ENCODE measurements around the gene EDC3. TPM values are rescaled to one million over a fixed set of nuclear protein-coding genes. Genes with fewer than 3 reads are reported as not detected.

The EDC3 gene
- total RNA-seq, 1 donor from 2014 or later = 58.4 TPM

GRCh38 chr15:74657846-74658245 is 38.0 kb downstream of the EDC3 start:
- peaks cover 7% of the 10 kb centered on the region for H3K36me3 Mint-ChIP-seq (ENCODE audit: low read depth)
- H3K4me3 Mint-ChIP-seq = no peak overlapping the region
- peaks cover 34% of the 10 kb centered on the region for H3K4me1 Mint-ChIP-seq (ENCODE audit: low read depth)
- H3K27ac Mint-ChIP-seq = no peak overlapping the region
- no peak for DNase-seq (ENCODE audit: low spot score)
- H3K27me3 Mint-ChIP-seq (ENCODE audit: insufficient read depth) = no peaks in the 10 kb centered on the region
- intact Hi-C loops (cut with micrococcal nuclease) = no loop called here
- no peaks in the 10 kb centered on the region for H3K9me3 Mint-ChIP-seq

DNA sequence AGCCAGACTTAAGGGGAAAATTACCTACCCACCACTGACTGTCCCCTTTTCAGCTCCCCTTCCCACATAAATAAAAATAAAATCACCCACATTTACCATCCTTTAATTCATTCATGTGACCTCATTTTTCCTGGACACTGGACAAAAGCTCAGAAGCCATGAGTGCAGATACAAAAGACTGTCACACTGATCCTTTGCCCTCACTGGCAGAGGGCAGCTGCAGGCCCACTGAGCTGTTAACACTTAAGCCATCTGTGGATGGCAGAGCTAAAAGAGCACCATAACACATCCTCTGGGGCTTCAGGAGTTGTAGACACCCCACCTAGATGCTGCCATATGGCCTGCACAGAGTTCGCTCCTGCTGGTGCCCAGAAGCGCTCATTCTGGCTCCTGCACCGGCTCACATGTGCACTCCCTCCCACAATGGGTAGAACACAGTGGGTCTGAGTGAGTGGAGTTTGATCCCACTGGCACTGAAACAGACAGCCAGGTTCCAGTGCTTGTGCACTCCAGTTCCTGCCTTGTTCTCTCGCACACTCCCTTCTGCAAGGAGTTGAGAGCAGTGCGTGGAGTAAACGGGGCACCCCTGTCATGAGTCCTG is 38.8 kb downstream of the EDC3 start:
- no peak overlapping the region for H3K4me3 Mint-ChIP-seq
- no peak overlapping the region for H3K27ac Mint-ChIP-seq
- H3K36me3 Mint-ChIP-seq (ENCODE audit: low read depth) = peaks cover 6% of the 10 kb centered on the region
- H3K9me3 Mint-ChIP-seq = no peaks in the 10 kb centered on the region
- intact Hi-C loops (cut with micrococcal nuclease) = no loop called here
- no peaks in the 10 kb centered on the region for H3K27me3 Mint-ChIP-seq (ENCODE audit: insufficient read depth)
- DNase-seq (ENCODE audit: low spot score) = no peak
- peaks cover 34% of the 10 kb centered on the region for H3K4me1 Mint-ChIP-seq (ENCODE audit: low read depth)

GRCh38 chr15:74655424-74655823 is 40.4 kb downstream of the EDC3 start:
- peaks cover 34% of the 10 kb centered on the region for H3K4me1 Mint-ChIP-seq (ENCODE audit: low read depth)
- intact Hi-C loops (cut with micrococcal nuclease) = no loop called here
- no peaks in the 10 kb centered on the region for H3K9me3 Mint-ChIP-seq
- H3K36me3 Mint-ChIP-seq (ENCODE audit: low read depth) = peaks cover 6% of the 10 kb centered on the region
- no peak for DNase-seq (ENCODE audit: low spot score)
- no peak overlapping the region for H3K27ac Mint-ChIP-seq
- H3K4me3 Mint-ChIP-seq = no peak overlapping the region
- no peaks in the 10 kb centered on the region for H3K27me3 Mint-ChIP-seq (ENCODE audit: insufficient read depth)

DNA sequence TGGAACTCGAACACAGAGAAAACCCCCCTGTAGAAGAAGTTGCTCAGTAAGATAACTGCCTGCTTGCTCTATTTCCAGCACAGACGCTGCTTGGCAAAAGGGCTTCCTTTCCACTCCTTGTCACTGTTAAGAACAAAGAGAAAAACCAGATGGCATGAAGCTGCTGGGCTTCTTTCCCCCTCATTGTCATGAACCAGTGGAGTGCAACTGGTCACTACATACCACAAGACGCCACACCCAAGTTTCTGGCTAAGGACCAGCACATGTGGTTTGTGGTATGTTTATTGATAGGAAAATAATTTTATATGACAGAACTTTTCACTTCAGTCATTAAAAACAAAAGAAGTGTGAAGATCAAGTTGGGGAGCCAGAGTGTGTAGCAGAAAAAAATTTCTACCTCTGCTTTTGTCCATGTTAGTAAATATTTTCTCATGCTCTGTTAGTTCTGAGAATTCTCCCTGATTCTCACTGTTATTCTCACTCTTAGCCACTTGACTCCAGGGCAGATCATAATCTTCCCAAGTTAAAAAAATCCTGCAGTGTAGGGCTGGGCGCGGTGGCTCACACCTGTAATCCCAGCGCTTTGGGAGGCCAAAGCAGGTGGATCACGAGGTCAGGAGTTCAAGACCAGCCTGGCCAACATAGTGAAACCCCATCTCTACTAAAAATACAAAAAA is 42.3 kb downstream of the EDC3 start:
- H3K4me3 Mint-ChIP-seq = no peak overlapping the region
- H3K36me3 Mint-ChIP-seq (ENCODE audit: low read depth) = peaks cover 9% of the 10 kb centered on the region
- DNase-seq (ENCODE audit: low spot score) = no peak
- H3K27me3 Mint-ChIP-seq (ENCODE audit: insufficient read depth) = no peaks in the 10 kb centered on the region
- intact Hi-C loops (cut with micrococcal nuclease) = no loop called here
- H3K9me3 Mint-ChIP-seq = no peaks in the 10 kb centered on the region
- peak overlapping the region; percentile 40 for H3K27ac Mint-ChIP-seq
- H3K4me1 Mint-ChIP-seq (ENCODE audit: low read depth) = peaks cover 34% of the 10 kb centered on the region

DNA sequence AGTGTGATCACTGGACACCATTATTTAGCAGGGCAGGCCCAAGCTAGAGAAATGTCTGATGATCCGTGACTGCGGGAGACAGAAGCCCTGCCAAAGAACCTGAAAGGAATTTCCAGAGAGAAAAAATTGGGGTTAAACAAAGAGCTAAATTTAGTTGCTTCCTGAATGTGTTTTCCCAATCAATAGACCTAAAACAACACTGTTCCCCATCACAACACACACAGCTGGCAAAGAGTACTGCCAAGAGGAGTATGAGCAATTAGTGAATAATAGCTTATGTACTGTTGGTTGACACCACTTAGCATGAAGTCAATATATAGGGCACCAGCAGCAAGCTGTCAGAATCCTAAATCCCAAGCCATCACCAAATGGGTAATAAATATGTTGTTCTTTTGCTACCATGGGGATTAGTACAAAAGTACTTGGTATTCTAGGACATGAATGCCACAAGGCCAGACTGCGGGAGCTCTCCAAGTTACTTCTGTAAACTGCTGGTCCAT is 44.5 kb downstream of the EDC3 start:
- no peaks in the 10 kb centered on the region for H3K9me3 Mint-ChIP-seq
- no peak overlapping the region for H3K4me3 Mint-ChIP-seq
- H3K4me1 Mint-ChIP-seq (ENCODE audit: low read depth) = peaks cover 13% of the 10 kb centered on the region
- H3K27ac Mint-ChIP-seq = no peak overlapping the region
- intact Hi-C loops (cut with micrococcal nuclease) = no loop called here
- no peaks in the 10 kb centered on the region for H3K27me3 Mint-ChIP-seq (ENCODE audit: insufficient read depth)
- peaks cover 12% of the 10 kb centered on the region for H3K36me3 Mint-ChIP-seq (ENCODE audit: low read depth)
- DNase-seq (ENCODE audit: low spot score) = no peak

DNA sequence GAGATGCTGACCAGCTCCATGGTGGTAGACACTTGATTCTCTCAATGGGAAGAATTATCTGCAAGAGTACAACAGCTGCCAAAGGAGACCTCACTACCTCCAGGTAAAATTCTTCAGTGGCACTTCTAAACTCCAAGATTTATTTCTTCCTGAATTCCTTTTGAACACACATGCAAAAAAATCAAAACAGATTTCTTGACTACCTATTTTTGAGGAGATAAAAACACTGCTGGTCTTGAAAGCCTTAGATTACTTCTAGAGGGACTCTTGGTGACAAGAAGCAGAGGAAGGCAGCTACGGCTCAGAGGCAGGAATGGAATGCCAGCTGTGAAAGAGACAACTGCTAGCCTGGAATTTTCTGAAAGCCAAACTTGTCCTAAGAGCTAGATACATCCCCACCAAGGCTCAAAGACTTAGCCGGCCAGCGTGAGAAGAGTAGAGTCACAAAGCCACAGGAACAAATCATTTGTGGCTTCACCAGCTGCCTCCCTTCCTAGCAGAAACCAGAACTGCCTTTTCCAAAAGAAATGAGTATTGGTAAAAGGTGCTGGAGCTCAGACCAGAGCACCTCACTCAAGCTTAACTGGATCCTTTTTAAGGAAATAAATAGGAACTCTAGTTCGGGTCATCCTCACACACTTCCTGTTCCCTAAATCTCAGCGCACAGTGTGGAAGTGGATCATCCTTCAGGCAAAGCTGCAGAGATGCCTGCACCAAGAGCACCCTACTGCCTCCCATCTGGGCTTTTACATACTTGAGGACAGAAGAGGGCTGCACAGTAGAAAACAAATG is 47.6 kb downstream of the EDC3 start:
- Mint-ChIP-seq H3K9me3 (no peaks in the 10 kb centered on the region), H3K4me3 (no peak overlapping the region), H3K36me3 (ENCODE audit: low read depth) (peaks cover 10% of the 10 kb centered on the region), H3K27ac (no peak overlapping the region), H3K4me1 (ENCODE audit: low read depth) (no peaks in the 10 kb centered on the region), H3K27me3 (ENCODE audit: insufficient read depth) (no peaks in the 10 kb centered on the region)
- no peak for DNase-seq (ENCODE audit: low spot score)
- intact Hi-C loops (cut with micrococcal nuclease) = no loop called here

DNA sequence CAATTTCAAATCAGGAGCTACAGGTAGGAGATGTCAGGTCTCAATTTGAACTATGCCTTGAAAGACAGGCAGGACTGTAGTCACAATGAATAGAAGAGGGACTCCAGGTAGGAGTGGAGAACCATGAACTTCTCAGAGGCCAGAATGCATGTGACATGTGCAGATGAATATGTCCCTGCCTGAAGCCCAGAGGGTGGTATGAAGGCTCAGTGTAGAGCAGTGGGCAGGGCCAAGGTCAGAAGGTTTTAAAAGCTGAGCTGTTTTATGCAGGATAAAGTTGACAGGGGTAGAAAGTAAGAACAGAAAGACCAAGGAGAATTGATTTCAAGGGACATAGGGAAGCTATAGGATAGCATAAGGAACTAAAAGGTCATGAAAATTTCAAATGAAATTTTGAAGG is 49.3 kb downstream of the EDC3 start:
- Mint-ChIP-seq H3K27ac (no peak overlapping the region), H3K36me3 (ENCODE audit: low read depth) (peaks cover 12% of the 10 kb centered on the region), H3K27me3 (ENCODE audit: insufficient read depth) (no peaks in the 10 kb centered on the region), H3K9me3 (no peaks in the 10 kb centered on the region), H3K4me1 (ENCODE audit: low read depth) (peaks cover 9% of the 10 kb centered on the region), H3K4me3 (no peak overlapping the region)
- intact Hi-C loops (cut with micrococcal nuclease) = no loop called here
- no peak for DNase-seq (ENCODE audit: low spot score)

DNA sequence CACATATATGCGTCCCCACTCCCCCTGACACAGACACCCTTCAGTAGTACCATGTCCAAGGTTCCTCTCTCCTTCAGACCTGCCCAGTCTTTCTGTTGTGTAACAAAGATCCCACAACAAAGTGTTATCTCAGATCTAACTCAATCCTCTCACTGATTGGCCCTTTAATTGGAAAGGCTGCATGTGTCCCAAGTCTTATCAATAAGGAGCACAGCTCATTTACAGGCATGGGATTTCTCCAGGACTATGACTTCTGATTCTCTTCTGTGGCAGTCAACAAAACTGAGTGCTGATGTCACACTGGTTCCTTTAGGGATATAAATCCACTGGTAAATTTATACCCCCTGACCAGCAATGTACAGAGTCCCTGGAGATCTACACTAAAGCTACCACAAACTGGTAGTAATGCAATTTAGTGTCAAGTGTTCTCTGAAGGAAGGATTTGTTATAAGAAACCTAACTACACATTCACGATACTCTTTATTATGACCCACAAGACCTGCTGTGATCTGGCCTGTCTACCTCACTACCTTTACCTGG is 52.1 kb downstream of the EDC3 start:
- H3K27ac Mint-ChIP-seq = no peak overlapping the region
- H3K4me3 Mint-ChIP-seq = no peak overlapping the region
- H3K4me1 Mint-ChIP-seq (ENCODE audit: low read depth) = peaks cover 9% of the 10 kb centered on the region
- no peaks in the 10 kb centered on the region for H3K9me3 Mint-ChIP-seq
- no peak for DNase-seq (ENCODE audit: low spot score)
- peaks cover 19% of the 10 kb centered on the region for H3K36me3 Mint-ChIP-seq (ENCODE audit: low read depth)
- intact Hi-C loops (cut with micrococcal nuclease) = no loop called here
- no peaks in the 10 kb centered on the region for H3K27me3 Mint-ChIP-seq (ENCODE audit: insufficient read depth)

- H3K4me1 Mint-ChIP-seq (ENCODE audit: low read depth) = peaks cover 9% of the 10 kb centered on the region
- H3K27ac Mint-ChIP-seq = no peak overlapping the region
- no peak for DNase-seq (ENCODE audit: low spot score)
- intact Hi-C loops (cut with micrococcal nuclease) = no loop called here
- no peak overlapping the region for H3K4me3 Mint-ChIP-seq
- H3K36me3 Mint-ChIP-seq (ENCODE audit: low read depth) = peaks cover 17% of the 10 kb centered on the region
- no peaks in the 10 kb centered on the region for H3K27me3 Mint-ChIP-seq (ENCODE audit: insufficient read depth)
- H3K9me3 Mint-ChIP-seq = no peaks in the 10 kb centered on the region
These were observed 52.8 kb downstream of the EDC3 start for GRCh38 chr15:74642734-74643664.

DNA sequence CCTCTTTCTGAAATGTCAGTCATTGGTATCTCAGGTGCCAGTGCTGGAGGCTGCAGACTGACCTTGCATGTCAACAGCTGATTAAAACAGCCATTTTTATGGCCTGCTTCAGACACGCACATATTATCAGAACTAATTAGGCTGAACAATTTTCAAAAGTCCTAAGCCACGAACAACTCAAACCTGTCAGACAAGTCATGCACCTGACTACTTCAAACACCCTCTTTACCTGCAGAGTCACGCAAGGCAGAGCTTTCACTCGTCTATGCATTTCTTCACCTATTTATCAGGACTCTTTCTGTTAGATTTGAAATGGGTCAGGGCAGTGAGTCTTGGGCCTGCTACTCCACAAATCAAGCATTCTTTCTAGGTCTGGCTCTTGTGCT is 53.5 kb downstream of the EDC3 start:
- H3K9me3 Mint-ChIP-seq = no peaks in the 10 kb centered on the region
- peaks cover 9% of the 10 kb centered on the region for H3K4me1 Mint-ChIP-seq (ENCODE audit: low read depth)
- DNase-seq (ENCODE audit: low spot score) = no peak
- intact Hi-C loops (cut with micrococcal nuclease) = no loop called here
- no peak overlapping the region for H3K27ac Mint-ChIP-seq
- H3K36me3 Mint-ChIP-seq (ENCODE audit: low read depth) = peaks cover 20% of the 10 kb centered on the region
- no peaks in the 10 kb centered on the region for H3K27me3 Mint-ChIP-seq (ENCODE audit: insufficient read depth)
- no peak overlapping the region for H3K4me3 Mint-ChIP-seq

DNA sequence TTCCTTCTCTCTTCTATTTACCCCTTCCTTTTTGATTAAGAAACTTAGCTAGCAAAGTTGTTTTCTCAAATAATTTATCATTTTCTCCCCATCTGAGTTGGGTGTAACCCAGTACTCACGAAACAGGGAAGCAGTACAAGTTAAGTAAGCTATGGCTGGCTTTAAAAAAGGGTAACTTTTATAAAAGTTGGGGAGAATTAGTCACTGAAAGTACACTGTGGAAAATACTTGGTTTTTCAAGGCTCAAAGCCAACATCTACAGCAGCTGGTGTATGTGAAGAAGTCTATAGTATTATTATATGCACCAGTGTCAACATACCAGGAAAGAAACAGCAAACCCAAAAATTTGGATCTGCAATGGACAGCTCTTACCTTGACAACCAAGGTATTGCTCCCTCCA is 54.7 kb downstream of the EDC3 start:
- peaks cover 22% of the 10 kb centered on the region for H3K36me3 Mint-ChIP-seq (ENCODE audit: low read depth)
- DNase-seq (ENCODE audit: low spot score) = no peak
- intact Hi-C loops (cut with micrococcal nuclease) = no loop called here
- peaks cover 9% of the 10 kb centered on the region for H3K4me1 Mint-ChIP-seq (ENCODE audit: low read depth)
- H3K27me3 Mint-ChIP-seq (ENCODE audit: insufficient read depth) = no peaks in the 10 kb centered on the region
- H3K9me3 Mint-ChIP-seq = no peaks in the 10 kb centered on the region
- H3K4me3 Mint-ChIP-seq = no peak overlapping the region
- H3K27ac Mint-ChIP-seq = no peak overlapping the region

- intact Hi-C loops (cut with micrococcal nuclease) = no loop called here
- Mint-ChIP-seq H3K4me1 (ENCODE audit: low read depth) (peaks cover 14% of the 10 kb centered on the region), H3K9me3 (no peaks in the 10 kb centered on the region), H3K36me3 (ENCODE audit: low read depth) (peaks cover 39% of the 10 kb centered on the region), H3K27ac (no peak overlapping the region), H3K4me3 (no peak overlapping the region), H3K27me3 (ENCODE audit: insufficient read depth) (no peaks in the 10 kb centered on the region)
- no peak for DNase-seq (ENCODE audit: low spot score)
These were observed 58.8 kb downstream of the EDC3 start for GRCh38 chr15:74636984-74637383.

All from activated T-helper 1 cell treated with anti-CD3 and anti-CD28 coated beads, Interleukin-12 subunit alpha, Interleukin-12 subunit beta, Interleukin-2, Interleukin-4 antibody, amounts not matched to agents 30 ng/mL and 10 ng/mL and 1 ng/mL, durations not matched to agents 14 hours and 24 hours and 36 hours (primary cell).